B cell (primary cell): ENCODE measurements around the gene CLCN1. TPM values are rescaled to one million over a fixed set of nuclear protein-coding genes. Genes with fewer than 3 reads are reported as not detected.

ENCODE experiments used
- ATAC-seq: fragments of 200-7000 bp; cut with Tn5 transposase; one replicate; pipeline ENCODE4 v1.10.0; 2021; ENCODE audit warnings: low read depth, mild to moderate bottlenecking, moderate number of reproducible peaks, moderate library complexity
- CTCF ChIA-PET: fragments of 350-600 bp; sonication (Branson Sonifier 250); formaldehyde crosslinking; loops from one replicate; lab custom pipeline; 2021; ENCODE audit warnings: antibody characterized with exemption, inconsistent platforms; lab: Charles Lee
- POLR2A ChIA-PET: fragments of 350-600 bp; sonication (Branson Sonifier 250); formaldehyde crosslinking; loops from one replicate; lab custom pipeline; 2021; ENCODE audit warnings: antibody characterized with exemption; lab: Charles Lee
- DNase-seq: peaks from one replicate; pipeline ENCODE4 v3.0.0; 2013
- H2AFZ ChIP-seq: 2 replicates; pipeline ENCODE4 v1.6.1; 2012; ENCODE audit warnings: mild to moderate bottlenecking, low read depth, low read length; ENCODE audit not compliant: insufficient read depth, poor library complexity, severe bottlenecking
- H3K27ac ChIP-seq, 2 donors: 1 replicate in 1 of 2; 2 replicates in 1 of 2; pipeline ENCODE4 v1.5.1; 2012 to 2013; ENCODE audit warnings: low read length in 2 of 2, mild to moderate bottlenecking in 2 of 2, moderate library complexity in 1 of 2
- H3K27me3 ChIP-seq, 4 experiments: fragments of 200-600 bp in 1 of 4; sonication (generic) in 1 of 4; replicated peaks in 1 of 4; 1 replicate in 2 of 4; 2 replicates in 2 of 4; pipeline versions ENCODE4 v1.6.1 to v1.7.0; 2013 to 2016; ENCODE audit warnings: low read length in 3 of 4, mild to moderate bottlenecking in 2 of 4, mixed read lengths in 1 of 4, moderate library complexity in 1 of 4; ENCODE audit not compliant: insufficient read depth in 4 of 4, control insufficient read depth in 3 of 4; ENCODE audit errors: control extremely low read depth in 1 of 4
- H3K36me3 ChIP-seq, 2 experiments: replicated peaks in 1 of 2; 1 replicate in 1 of 2; 2 replicates in 1 of 2; pipeline versions ENCODE4 v1.6.1 to v1.7.1; 2013; ENCODE audit warnings: low read length in 1 of 2; ENCODE audit not compliant: insufficient read depth in 2 of 2, control insufficient read depth in 1 of 2; ENCODE audit errors: control extremely low read depth in 1 of 2, extremely low read depth in 1 of 2
- H3K4me1 ChIP-seq, 2 donors: fragments of 200-600 bp in 1 of 2; sonication (generic) in 1 of 2; 1 replicate in 1 of 2; 2 replicates in 1 of 2; pipeline versions ENCODE4 v1.5.1 to v1.6.1; 2013 to 2017; ENCODE audit warnings: low read length in 2 of 2; ENCODE audit not compliant: control insufficient read depth in 2 of 2, insufficient read depth in 2 of 2
- H3K4me2 ChIP-seq: replicated peaks from 2 replicates; pipeline ENCODE3; 2012; ENCODE audit warnings: mild to moderate bottlenecking, low read depth, low read length; ENCODE audit not compliant: poor library complexity, severe bottlenecking
- H3K4me3 ChIP-seq, 5 experiments: fragments of 200-600 bp in 1 of 5; sonication (generic) in 1 of 5; 1 replicate in 3 of 5; 2 replicates in 2 of 5; pipeline versions ENCODE4 v1.5.1 to v1.7.0; 2011 to 2016; ENCODE audit warnings: low read length in 4 of 5, mild to moderate bottlenecking in 4 of 5, low read depth in 2 of 5, control low read depth in 1 of 5, moderate library complexity in 1 of 5; ENCODE audit not compliant: insufficient read depth in 1 of 5; ENCODE audit errors: control extremely low read depth in 1 of 5, extremely low read depth in 1 of 5
- H3K79me2 ChIP-seq: fragments of 200-600 bp; sonication (generic); one replicate; pipeline ENCODE4 v1.6.0; 2016; ENCODE audit warnings: low read length; ENCODE audit not compliant: control insufficient read depth, insufficient read depth
- H3K9ac ChIP-seq: fragments of 200-600 bp; sonication (generic); 2 replicates; pipeline ENCODE4 v1.6.1; 2017; ENCODE audit warnings: mild to moderate bottlenecking, low read length, moderate library complexity
- H3K9me3 ChIP-seq, 3 donors: one replicate each; pipeline versions ENCODE4 v1.6.1 to v1.7.1; 2013; ENCODE audit warnings: low read length in 2 of 3; ENCODE audit not compliant: control insufficient read depth in 2 of 3, insufficient read depth in 1 of 3; ENCODE audit errors: control extremely low read depth in 1 of 3
- H4K20me1 ChIP-seq: 2 replicates; pipeline ENCODE4 v1.6.0; 2012; ENCODE audit warnings: mild to moderate bottlenecking, low read length; ENCODE audit not compliant: insufficient read depth, control insufficient read depth, poor library complexity, severe bottlenecking
- H3K27ac Mint-ChIP-seq: one replicate; pipeline ENCODE4 v1.8.0; 2021; ENCODE audit warnings: mixed read lengths
- H3K27me3 Mint-ChIP-seq: one replicate; pipeline ENCODE4 v1.8.0; 2021; ENCODE audit warnings: mixed read lengths
- H3K4me1 Mint-ChIP-seq: one replicate; pipeline ENCODE4 v1.8.0; 2021; ENCODE audit warnings: mixed read lengths
- H3K4me3 Mint-ChIP-seq: one replicate; pipeline ENCODE4 v1.8.0; 2021; ENCODE audit warnings: mixed read lengths
- H3K9me3 Mint-ChIP-seq: one replicate; pipeline ENCODE4 v1.8.0; 2022; ENCODE audit warnings: mixed read lengths; ENCODE audit not compliant: insufficient read depth
- EZH2 ChIP-seq: IDR thresholded peaks from 2 replicates; pipeline ENCODE4 v1.6.1; 2012; ENCODE audit warnings: borderline replicate concordance, low read depth, mild to moderate bottlenecking, moderate library complexity, low read length; ENCODE audit not compliant: insufficient read depth, poor library complexity, severe bottlenecking
- WGBS: methylation state at CpG from one replicate; pipeline ENCODE4 v1.1.5; 2013; ENCODE audit warnings: missing lambda C conversion rate; ENCODE audit not compliant: insufficient coverage; 5-methylcytosine and 5-hydroxymethylcytosine counted together
- intact Hi-C: fragments of 100-400 bp; cut with micrococcal nuclease; formaldehyde crosslinking; loops from one replicate; pipeline ENCODE4 v1.10.0; 2022
- polyA plus RNA-seq: library from polyadenylated mRNA; depleted of rRNA; stranded (reverse); fragments of >200 nt; gene quantifications from 2 replicates; pipeline ENCODE4 v1.2.3, GENCODE V29; 2012
- total RNA-seq, 2 donors: library from RNA; stranded (reverse); fragments of 120-200 nt in 1 of 2; gene quantifications; 1 replicate in 1 of 2; 2 replicates in 1 of 2; pipeline versions ENCODE4 v1.2.3 to v1.2.4, GENCODE V29; 2013 to 2022
- TF ChIP-seq, protein P1 (sequence below): fragments of 200-600 bp; IDR thresholded peaks from one replicate; pipeline ENCODE4 v1.8.0; 2022; ENCODE audit warnings: antibody characterized with exemption, mild to moderate bottlenecking

CLCN1 gene
- total and polyA plus RNA-seq, 2 donors (not counting 1 experiment from before 2014, with no cell fraction given), result not detected

DNA sequence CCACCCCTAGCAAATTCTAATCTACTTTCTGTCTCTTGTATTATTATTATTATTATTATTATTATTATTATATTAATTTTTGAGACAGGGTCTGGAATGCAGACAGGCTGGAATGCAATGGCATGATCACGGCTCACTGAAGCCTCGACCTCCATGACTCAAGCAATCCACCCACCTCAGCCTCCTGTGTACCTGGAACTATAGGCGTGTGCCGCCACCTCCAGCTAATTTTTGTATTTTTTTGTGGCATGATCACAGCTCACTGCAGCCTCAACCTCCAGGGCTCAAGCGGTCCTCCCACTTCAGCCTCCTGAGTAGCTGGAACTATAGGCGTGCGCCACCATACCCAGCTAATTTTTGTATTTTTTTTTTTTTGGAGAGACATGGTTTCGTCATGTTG is 33.8 kb upstream of the CLCN1 start:
- H3K9me3 Mint-ChIP-seq, result no peaks in the 10 kb centered on the region
- TF ChIP-seq, protein P1, sequence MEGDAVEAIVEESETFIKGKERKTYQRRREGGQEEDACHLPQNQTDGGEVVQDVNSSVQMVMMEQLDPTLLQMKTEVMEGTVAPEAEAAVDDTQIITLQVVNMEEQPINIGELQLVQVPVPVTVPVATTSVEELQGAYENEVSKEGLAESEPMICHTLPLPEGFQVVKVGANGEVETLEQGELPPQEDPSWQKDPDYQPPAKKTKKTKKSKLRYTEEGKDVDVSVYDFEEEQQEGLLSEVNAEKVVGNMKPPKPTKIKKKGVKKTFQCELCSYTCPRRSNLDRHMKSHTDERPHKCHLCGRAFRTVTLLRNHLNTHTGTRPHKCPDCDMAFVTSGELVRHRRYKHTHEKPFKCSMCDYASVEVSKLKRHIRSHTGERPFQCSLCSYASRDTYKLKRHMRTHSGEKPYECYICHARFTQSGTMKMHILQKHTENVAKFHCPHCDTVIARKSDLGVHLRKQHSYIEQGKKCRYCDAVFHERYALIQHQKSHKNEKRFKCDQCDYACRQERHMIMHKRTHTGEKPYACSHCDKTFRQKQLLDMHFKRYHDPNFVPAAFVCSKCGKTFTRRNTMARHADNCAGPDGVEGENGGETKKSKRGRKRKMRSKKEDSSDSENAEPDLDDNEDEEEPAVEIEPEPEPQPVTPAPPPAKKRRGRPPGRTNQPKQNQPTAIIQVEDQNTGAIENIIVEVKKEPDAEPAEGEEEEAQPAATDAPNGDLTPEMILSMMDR, result no peak
- no peak for TF ChIP-seq EZH2
- H3K27ac Mint-ChIP-seq, result no peak overlapping the region
- Histone ChIP-seq H3K4me1 (peaks cover 18 to 26% of the 10 kb centered on the region in 2 donors), H3K27me3 (no peaks in the 10 kb centered on the region), H4K20me1 (no peaks in the 10 kb centered on the region), H3K4me2 (no peak overlapping the region), H3K9ac (no peak overlapping the region), H3K36me3 (no peaks in the 10 kb centered on the region), H3K27ac (no peak overlapping the region), H3K4me3 (no peak overlapping the region), H2AFZ (no peak overlapping the region), H3K79me2 (no peaks in the 10 kb centered on the region), H3K9me3 (no peaks in the 10 kb centered on the region)
- POLR2A ChIA-PET, result no interaction called here
- intact Hi-C loops, result no loop called here
- 100% methylated on average over 3 of the region's 8 CpGs for WGBS
- H3K4me3 Mint-ChIP-seq, result no peak overlapping the region
- H3K27me3 Mint-ChIP-seq, result no peaks in the 10 kb centered on the region
- no peak for DNase-seq
- CTCF ChIA-PET, result no interaction called here
- no peak for ATAC-seq
- peaks cover 37% of the 10 kb centered on the region for H3K4me1 Mint-ChIP-seq

DNA sequence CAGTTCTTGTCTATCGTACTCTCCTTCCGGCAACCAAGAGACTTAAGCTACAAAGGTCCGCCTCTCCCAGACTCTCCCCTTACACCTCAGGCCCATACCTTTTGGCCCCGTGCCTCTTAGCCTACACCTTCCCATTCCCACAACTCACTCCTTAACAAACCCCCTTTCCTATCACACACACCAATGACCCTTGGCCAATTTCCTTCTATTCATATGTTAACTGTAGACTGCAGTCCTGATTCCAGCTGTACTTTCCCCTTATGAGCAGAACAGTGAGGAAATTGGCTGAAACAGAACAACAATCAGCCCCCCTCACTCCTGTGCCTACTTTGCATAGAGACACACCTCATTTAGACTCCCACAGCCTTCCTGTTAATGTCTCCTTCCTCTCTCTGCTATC is 32.5 kb upstream of the CLCN1 start:
- Histone ChIP-seq H3K4me3 (peak overlapping the region in 3 of 5 experiments; percentile 3 to 17 (median 12)), H3K9ac (peak overlapping the region; percentile 17), H3K36me3 (no peaks in the 10 kb centered on the region), H3K4me1 (peaks cover 26 to 33% of the 10 kb centered on the region in 2 donors), H3K4me2 (peak overlapping the region; percentile 66), H3K9me3 (peaks cover 0 to 6% (median 0%) of the 10 kb centered on the region in 3 donors), H3K27me3 (no peaks in the 10 kb centered on the region), H3K79me2 (peaks cover 1% of the 10 kb centered on the region), H2AFZ (peak overlapping the region; percentile 61), H4K20me1 (peaks cover 2% of the 10 kb centered on the region), H3K27ac (peak overlapping the region; percentile 45 to 65)
- Mint-ChIP-seq H3K4me1 (peaks cover 49% of the 10 kb centered on the region), H3K9me3 (no peaks in the 10 kb centered on the region), H3K27ac (peak overlapping the region; percentile 82), H3K27me3 (no peaks in the 10 kb centered on the region), H3K4me3 (peak overlapping the region; percentile 66)
- DNase-seq, result peak; percentile 51
- ATAC-seq, result no peak
- ChIA-PET CTCF (interaction anchor here (0.8 to 1.8 kb wide), 3 partner anchors 16 to 43 kb away, joined by 3 to 7 read pairs (median 3); no protein-coding TSS in a partner anchor), POLR2A (no interaction called here)
- TF ChIP-seq EZH2, result no peak
- TF ChIP-seq, protein P1, result no peak
- 91% methylated on average over 4 of the region's 4 CpGs for WGBS
- intact Hi-C loops, result no loop called here
